H1 (cell line): ENCODE measurements around the gene SURF2. TPM values are rescaled to one million over a fixed set of nuclear protein-coding genes. Genes with fewer than 3 reads are reported as not detected.

ENCODE experiments used
- CTCF ChIA-PET: fragments of 300-600 bp; sonication (Branson Sonifier 250); formaldehyde crosslinking; loops from one replicate; lab custom pipeline; 2021; ENCODE audit not compliant: partially characterized antibody; lab: Charles Lee
- POLR2A ChIA-PET: fragments of 300-600 bp; sonication (Branson Sonifier 250); formaldehyde crosslinking; loops from one replicate; lab custom pipeline; 2021; ENCODE audit warnings: inconsistent platforms; ENCODE audit not compliant: partially characterized antibody; lab: Charles Lee
- DNase-seq, 2 experiments: peaks; one replicate each; pipeline versions ENCODE4 v3.0.0 to v3.0.0-alpha.2; 2010 to 2022; ENCODE audit warnings: low spot score in 2 of 2, low read depth in 1 of 2, mixed read lengths in 1 of 2
- FAIRE-seq: peaks from 2 replicates; lab custom pipeline; 2011; peaks lifted over from hg19 to GRCh38; lab: Jason Lieb, UNC
- H2AFZ ChIP-seq: 2 replicates; pipeline ENCODE4 v1.8.1; 2012; ENCODE audit warnings: low read length, inconsistent platforms
- H2AK5ac ChIP-seq: 2 replicates; pipeline ENCODE4 v1.6.1; 2013; ENCODE audit warnings: low read depth, low read length
- H2BK120ac ChIP-seq: replicated peaks from 2 replicates; pipeline ENCODE3; 2013; ENCODE audit warnings: low read depth, low read length, inconsistent platforms
- H2BK12ac ChIP-seq: 2 replicates; pipeline ENCODE4 v1.6.1; 2013; ENCODE audit warnings: low read depth, low read length
- H2BK15ac ChIP-seq: 2 replicates; pipeline ENCODE4 v1.6.1; 2013; ENCODE audit warnings: low read length
- H2BK20ac ChIP-seq: 2 replicates; pipeline ENCODE4 v1.6.1; 2013; ENCODE audit warnings: low read length
- H2BK5ac ChIP-seq: 2 replicates; pipeline ENCODE4 v1.6.1; 2013; ENCODE audit warnings: low read depth, low read length
- H3K14ac ChIP-seq: 2 replicates; pipeline ENCODE4 v1.6.1; 2013; ENCODE audit warnings: inconsistent platforms; ENCODE audit not compliant: insufficient read length
- H3K18ac ChIP-seq: 2 replicates; pipeline ENCODE4 v1.6.1; 2013; ENCODE audit warnings: low read length; ENCODE audit errors: extremely low read depth
- H3K23ac ChIP-seq: 2 replicates; pipeline ENCODE4 v1.6.1; 2013; ENCODE audit warnings: inconsistent platforms; ENCODE audit not compliant: insufficient read length
- H3K23me2 ChIP-seq: 2 replicates; pipeline ENCODE4 v1.6.1; 2013; ENCODE audit warnings: low read depth, low read length
- H3K27ac ChIP-seq: 2 replicates; pipeline ENCODE4 v1.6.1; 2011; ENCODE audit warnings: low read depth, low read length, inconsistent platforms
- H3K27me3 ChIP-seq, 4 experiments: replicated peaks in 1 of 4; 1 replicate in 1 of 4; 2 replicates in 3 of 4; pipeline versions ENCODE4 v1.6.1 to v1.8.1; 2011 to 2013; ENCODE audit warnings: low read length in 3 of 4, mild to moderate bottlenecking in 3 of 4, inconsistent platforms in 2 of 4, mixed read lengths in 2 of 4, moderate library complexity in 1 of 4; ENCODE audit not compliant: control insufficient read depth in 3 of 4, insufficient read depth in 3 of 4; ENCODE audit errors: extremely low read depth in 1 of 4
- H3K36me3 ChIP-seq, 4 experiments: 2 replicates each; pipeline versions ENCODE4 v1.6.1 to v1.8.1; 2011 to 2013; ENCODE audit warnings: mild to moderate bottlenecking in 4 of 4, low read length in 3 of 4, moderate library complexity in 2 of 4, control low read depth in 1 of 4, inconsistent platforms in 1 of 4; ENCODE audit not compliant: insufficient read depth in 4 of 4, control insufficient read depth in 2 of 4
- H3K4ac ChIP-seq: replicated peaks from 2 replicates; pipeline ENCODE3; 2013; ENCODE audit warnings: low read length, low read depth, mixed read lengths, inconsistent platforms; ENCODE audit not compliant: insufficient read length
- H3K4me1 ChIP-seq, 4 experiments: replicated peaks in 1 of 4; 1 replicate in 1 of 4; 2 replicates in 3 of 4; pipeline versions ENCODE4 v1.6.1 to v1.8.1; 2011 to 2013; ENCODE audit warnings: low read length in 3 of 4, inconsistent platforms in 2 of 4, mixed read lengths in 1 of 4; ENCODE audit not compliant: insufficient read depth in 4 of 4, control insufficient read depth in 3 of 4
- H3K4me2 ChIP-seq, 2 experiments: 2 replicates each; pipeline versions ENCODE4 v1.6.1 to v1.8.1; 2011 to 2013; ENCODE audit warnings: low read depth in 2 of 2, low read length in 2 of 2, control low read depth in 1 of 2, inconsistent platforms in 1 of 2, mild to moderate bottlenecking in 1 of 2; ENCODE audit not compliant: insufficient read depth in 1 of 2
- H3K4me3 ChIP-seq, 4 experiments: fragments of 200-600, 300-600 bp in 1 of 4; sonication (generic), shearing (Covaris generic), sonication (Bioruptor Twin) in 1 of 4; 2 replicates each; pipeline versions ENCODE4 v1.5.1 to v1.8.1; 2011 to 2016; ENCODE audit warnings: low read length in 4 of 4, low read depth in 3 of 4, control low read depth in 2 of 4, inconsistent platforms in 2 of 4, mild to moderate bottlenecking in 2 of 4, mixed read lengths in 1 of 4, moderate library complexity in 1 of 4; ENCODE audit not compliant: insufficient read depth in 2 of 4; ENCODE audit errors: extremely low read depth in 1 of 4
- H3K56ac ChIP-seq: replicated peaks from 2 replicates; pipeline ENCODE3; 2013; ENCODE audit warnings: low read depth, mild to moderate bottlenecking, mixed read lengths, low read length, inconsistent platforms; ENCODE audit not compliant: insufficient read length
- H3K79me1 ChIP-seq: 2 replicates; pipeline ENCODE4 v1.6.1; 2013; ENCODE audit warnings: low read depth, low read length, control low read depth
- H3K79me2 ChIP-seq, 2 experiments: 2 replicates each; pipeline versions ENCODE4 v1.6.1 to v1.8.1; 2012 to 2013; ENCODE audit warnings: low read length in 2 of 2, mild to moderate bottlenecking in 2 of 2, inconsistent platforms in 1 of 2; ENCODE audit not compliant: insufficient read depth in 2 of 2, control insufficient read depth in 1 of 2
- H3K9ac ChIP-seq, 4 experiments: replicated peaks in 1 of 4; 1 replicate in 1 of 4; 2 replicates in 3 of 4; pipeline versions ENCODE4 v1.6.1 to v1.8.1; 2011 to 2013; ENCODE audit warnings: low read depth in 3 of 4, low read length in 3 of 4, control low read depth in 2 of 4, mild to moderate bottlenecking in 2 of 4, moderate library complexity in 2 of 4, inconsistent platforms in 1 of 4; ENCODE audit errors: extremely low read depth in 1 of 4
- H3K9me3 ChIP-seq, 2 experiments: 2 replicates each; pipeline versions ENCODE4 v1.6.1 to v1.8.1; 2012 to 2013; ENCODE audit warnings: mild to moderate bottlenecking in 2 of 2, moderate library complexity in 2 of 2, control low read depth in 1 of 2, inconsistent platforms in 1 of 2, low read depth in 1 of 2, low read length in 1 of 2, mixed read lengths in 1 of 2; ENCODE audit not compliant: insufficient read depth in 2 of 2
- H4K20me1 ChIP-seq, 2 experiments: replicated peaks in 1 of 2; 2 replicates each; pipeline versions ENCODE3 to v1.8.1; 2011 to 2013; ENCODE audit warnings: inconsistent platforms in 2 of 2, low read length in 2 of 2, mild to moderate bottlenecking in 1 of 2; ENCODE audit not compliant: insufficient read depth in 2 of 2, control insufficient read depth in 1 of 2
- H4K5ac ChIP-seq: 2 replicates; pipeline ENCODE4 v1.6.1; 2013; ENCODE audit warnings: low read length, low read depth, mixed read lengths, inconsistent platforms; ENCODE audit not compliant: insufficient read length
- H4K8ac ChIP-seq: 2 replicates; pipeline ENCODE4 v1.8.0; 2013; ENCODE audit warnings: mild to moderate bottlenecking, moderate library complexity, low read length, inconsistent platforms; ENCODE audit not compliant: insufficient read depth; ENCODE audit errors: extremely low read depth
- H4K91ac ChIP-seq: replicated peaks from 2 replicates; pipeline ENCODE3; 2013; ENCODE audit warnings: low read length, mixed read lengths, inconsistent platforms; ENCODE audit not compliant: insufficient read length
- CBX8 ChIP-seq: fragments of 300-800, 300-1000 bp; sonication (generic); IDR thresholded peaks from 2 replicates; pipeline ENCODE4 v1.7.1; 2016; ENCODE audit warnings: low read depth, low read length, borderline replicate concordance
- CHD1 ChIP-seq: IDR thresholded peaks from 2 replicates; pipeline ENCODE4 v1.6.1; 2012; ENCODE audit warnings: low read depth, low read length, improper control_type of control experiment
- EGR1 ChIP-seq: IDR thresholded peaks from 2 replicates; pipeline ENCODE4 v1.6.1; 2011; ENCODE audit warnings: low read depth, low read length, borderline replicate concordance
- EP300 ChIP-seq, 2 experiments: IDR thresholded peaks; 1 replicate in 1 of 2; 2 replicates in 1 of 2; pipeline ENCODE4 v1.6.1; 2011 to 2012; ENCODE audit warnings: low read depth in 2 of 2, low read length in 2 of 2, mild to moderate bottlenecking in 2 of 2, borderline replicate concordance in 1 of 2, inconsistent platforms in 1 of 2, moderate library complexity in 1 of 2
- GTF2F1 ChIP-seq: IDR thresholded peaks from 2 replicates; pipeline ENCODE4 v1.6.1; 2012; ENCODE audit warnings: low read depth, low read length, improper control_type of control experiment, borderline replicate concordance
- MAFK ChIP-seq: IDR thresholded peaks from 2 replicates; pipeline ENCODE4 v1.6.1; 2012; ENCODE audit warnings: low read depth, mild to moderate bottlenecking, improper control_type of control experiment, low read length
- NRF1 ChIP-seq: IDR thresholded peaks from 2 replicates; pipeline ENCODE4 v1.6.1; 2011; ENCODE audit warnings: mild to moderate bottlenecking, low read depth, low read length, improper control_type of control experiment
- RXRA ChIP-seq: IDR thresholded peaks from 2 replicates; pipeline ENCODE4 v1.6.1; 2011; ENCODE audit warnings: low read depth, mild to moderate bottlenecking, low read length, moderate library complexity; ENCODE audit not compliant: insufficient read depth
- WGBS, 2 experiments: shearing (Covaris generic) in 1 of 2; methylation state at CpG; one replicate each; pipeline versions ENCODE4 v1.1.6 to v1.1.7; 2013 to 2015; ENCODE audit warnings: low lambda C conversion rate in 2 of 2, mixed read lengths in 2 of 2, inconsistent platforms in 1 of 2, low coverage in 1 of 2, missing lambda C conversion rate in 1 of 2; ENCODE audit not compliant: insufficient replicate concordance in 2 of 2, insufficient coverage in 1 of 2, insufficient read length in 1 of 2; ENCODE audit errors: extremely low coverage in 1 of 2, missing lambda C conversion rate in 1 of 2; 5-methylcytosine and 5-hydroxymethylcytosine counted together
- polyA plus RNA-seq, 7 experiments: library from polyadenylated mRNA; depleted of rRNA in 3 of 7; stranded (reverse) in 5 of 7; unstranded in 2 of 7; fragments of >200 nt in 5 of 7; fragments of 200-250 nt in 2 of 7; gene quantifications; 1 replicate in 5 of 7; 2 replicates in 1 of 7; 4 replicates in 1 of 7; pipeline versions ENCODE4 v1.2.1 to v1.2.3, GENCODE V29; 2011 to 2013; ENCODE audit warnings: missing spikeins in 2 of 7, mixed read lengths in 2 of 7
- total RNA-seq: library from RNA; stranded (reverse); fragmentation: NEBNext Ultra II Directional; extraction: Animal tissue kit (Norgen Biotek cat#: 25700); gene quantifications from 2 replicates; pipeline ENCODE4 v1.2.1, GENCODE V29; 2021

The SURF2 gene
- total and polyA plus RNA-seq, 2 of the 8 experiments (the other 6 are each of a cell fraction or from before 2014, with no cell fraction given), result 36.6 to 37.7 TPM

GRCh38 chr9:133377721-133378216, 21.4 kb downstream of the SURF2 start:
- H3K18ac ChIP-seq, result no peak overlapping the region
- DNase-seq, result no peak
- H4K8ac ChIP-seq, result no peak overlapping the region; the same call in 1 of the 2 replicates
- no peak overlapping the region for H3K56ac ChIP-seq
- POLR2A ChIA-PET, result interaction anchor here (0.9 to 19.9 kb wide), 7 partner anchors 11 to 82 kb away, joined by 3 to 461 read pairs (median 6); partner anchors contain the start of genes CACFD1, MED22, REXO4 and RPL7A
- no peak overlapping the region for H3K23ac ChIP-seq
- no peak for FAIRE-seq
- H3K9me3 ChIP-seq, result peaks cover 0 to 8% of the 10 kb centered on the region in 2 experiments; a peak in 3 of 4 replicates
- H3K36me3 ChIP-seq, result peaks cover 0 to 3% (median 0%) of the 10 kb centered on the region in 4 experiments; a peak in 3 of 8 replicates
- H4K20me1 ChIP-seq, result peaks cover 4 to 14% of the 10 kb centered on the region in 2 experiments
- H4K91ac ChIP-seq, result no peak overlapping the region
- H2BK15ac ChIP-seq, result no peak overlapping the region
- H2AK5ac ChIP-seq, result no peak overlapping the region
- 74% methylated on average over 6 of the region's 6 CpGs; no CpG with 5 or more reads in 1 of the 2 experiments for WGBS, 2 experiments
- peaks cover 0 to 11% (median 6%) of the 10 kb centered on the region in 4 experiments; a peak in 5 of 7 replicates for H3K27me3 ChIP-seq
- peaks cover 7 to 26% of the 10 kb centered on the region in 2 experiments for H3K79me2 ChIP-seq
- H3K4me3 ChIP-seq, result no peak overlapping the region
- H2AFZ ChIP-seq, result no peak overlapping the region
- no peak overlapping the region for H4K5ac ChIP-seq
- H2BK5ac ChIP-seq, result no peak overlapping the region
- no peak overlapping the region for H3K4me2 ChIP-seq
- H3K4ac ChIP-seq, result no peak overlapping the region
- H3K14ac ChIP-seq, result no peak overlapping the region
- no peak overlapping the region for H3K9ac ChIP-seq
- H2BK120ac ChIP-seq, result no peak overlapping the region
- peaks cover 14% of the 10 kb centered on the region; the same call in 1 of the 2 replicates for H3K23me2 ChIP-seq
- peaks cover 0 to 5% (median 0%) of the 10 kb centered on the region in 4 experiments; a peak in 1 of 7 replicates for H3K4me1 ChIP-seq
- H3K27ac ChIP-seq, result no peak overlapping the region
- H2BK20ac ChIP-seq, result no peak overlapping the region
- no peaks in the 10 kb centered on the region; the same call in 1 of the 2 replicates for H3K79me1 ChIP-seq
- CTCF ChIA-PET, result interaction anchor here (0.5 to 5.4 kb wide), 9 partner anchors 12 to 217 kb away, joined by 3 to 33 read pairs (median 5); no protein-coding TSS in a partner anchor
- no peak overlapping the region for H2BK12ac ChIP-seq
- TF ChIP-seq MAFK, result no peak
- no peak for TF ChIP-seq RXRA
- TF ChIP-seq GTF2F1, result no peak
- no peak for TF ChIP-seq CBX8
- no peak for TF ChIP-seq EGR1
- TF ChIP-seq NRF1, result no peak
- no peak for TF ChIP-seq EP300 (IDR thresholded peaks at IDR 0.05; ENCODE audit: borderline replicate concordance in 1 of 2, low read depth in 2 of 2, low read length in 2 of 2)
- TF ChIP-seq CHD1, result no peak
